ENCODE measurements around the gene MYDGF.
"Not testable (repeated sequence)": the region's sequence is repeated elsewhere in the genome, so short reads cannot be mapped to it uniquely, and the experiment has no call there.

MYDGF gene

DNA sequence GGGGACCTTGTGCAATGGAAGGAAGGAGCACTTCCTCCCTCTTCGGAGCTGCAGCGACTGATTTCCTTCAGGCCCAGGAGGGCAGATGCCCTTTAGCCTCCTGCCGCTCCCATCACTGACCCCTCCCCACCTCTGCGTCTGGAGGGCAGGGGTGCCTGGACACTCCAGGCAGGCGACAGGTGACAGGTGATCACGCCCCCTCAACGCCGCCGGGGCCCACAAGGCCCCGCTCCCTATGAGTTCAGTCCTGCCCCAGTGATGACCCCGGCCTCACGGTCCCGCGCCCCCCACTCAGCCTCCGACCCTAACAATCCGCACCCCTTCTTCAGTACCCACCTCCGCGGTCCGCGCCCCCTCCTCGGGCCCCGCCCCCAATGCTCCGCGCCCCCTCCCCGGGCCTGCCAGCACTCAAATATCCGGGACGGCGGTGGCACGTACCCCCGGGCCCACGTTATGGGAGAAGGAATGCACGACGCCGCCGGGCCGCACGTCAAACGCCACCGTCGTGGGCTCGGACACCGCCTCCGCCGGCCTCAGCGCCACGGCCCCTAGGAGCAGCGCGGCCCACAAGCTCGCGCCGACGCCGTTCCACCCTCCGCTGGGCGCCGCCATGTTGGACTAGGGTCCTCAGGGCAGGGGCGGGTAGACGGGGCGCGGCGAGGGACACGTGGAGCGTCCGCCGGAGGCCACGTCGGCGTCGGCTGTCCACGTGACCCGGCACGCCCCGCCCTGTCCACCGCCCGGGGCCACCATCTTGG, at the start of gene MYDGF:
TSS of gene MYDGF (minus strand) at position 620 of the 758 bp plus-strand sequence. CDS start at position 612, 8 bp downstream.
- peak; percentile 47 for DNase-seq

- DNase-seq, result no peak
Observed at GRCh38 chr19:4719499-4719866, 49.3 kb upstream of the MYDGF start.

- DNase-seq, result no peak
Observed at GRCh38 chr19:4717966-4718701, 48.0 kb upstream of the MYDGF start.

DNA sequence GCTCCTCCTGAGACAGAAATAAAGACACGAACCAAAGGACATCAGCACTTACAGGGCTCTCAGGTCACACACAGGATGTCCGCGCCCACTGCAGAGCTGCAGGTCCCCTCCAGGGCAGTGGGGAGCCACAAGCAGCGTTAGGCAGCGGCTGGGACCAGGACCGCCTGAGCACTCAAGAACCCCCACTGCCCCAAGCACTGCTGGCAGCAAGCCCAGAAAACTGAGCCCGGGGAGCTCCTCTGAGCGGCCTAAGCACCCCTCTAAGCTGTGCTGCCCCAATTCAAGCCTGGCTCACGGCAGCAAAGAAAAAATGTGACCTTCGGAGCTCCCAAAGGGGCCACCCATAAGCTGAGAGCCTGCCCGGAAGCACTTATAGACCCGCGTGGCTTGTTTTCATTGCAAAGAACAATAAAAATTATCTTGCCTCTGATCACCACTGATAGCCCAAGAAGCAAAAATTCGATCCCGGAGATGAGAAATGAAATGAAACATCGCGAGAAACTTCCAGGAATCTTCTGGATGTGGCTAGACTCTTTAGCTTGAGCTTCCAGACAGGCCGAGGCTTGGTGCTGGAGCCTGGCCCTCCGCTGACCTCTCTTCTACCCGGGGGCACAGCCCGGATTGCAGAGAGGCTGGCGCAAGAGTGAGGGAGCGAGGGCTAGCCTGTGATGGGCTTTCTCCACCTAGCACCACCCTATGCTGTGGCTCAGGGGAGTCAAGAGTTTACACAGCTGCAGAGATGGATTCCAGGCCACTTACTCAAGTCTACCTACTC, 47.2 kb upstream of the MYDGF start:
- no peak for DNase-seq

GRCh38 chr19:4715529-4716221, 45.5 kb upstream of the MYDGF start:
- no peak for DNase-seq

DNA sequence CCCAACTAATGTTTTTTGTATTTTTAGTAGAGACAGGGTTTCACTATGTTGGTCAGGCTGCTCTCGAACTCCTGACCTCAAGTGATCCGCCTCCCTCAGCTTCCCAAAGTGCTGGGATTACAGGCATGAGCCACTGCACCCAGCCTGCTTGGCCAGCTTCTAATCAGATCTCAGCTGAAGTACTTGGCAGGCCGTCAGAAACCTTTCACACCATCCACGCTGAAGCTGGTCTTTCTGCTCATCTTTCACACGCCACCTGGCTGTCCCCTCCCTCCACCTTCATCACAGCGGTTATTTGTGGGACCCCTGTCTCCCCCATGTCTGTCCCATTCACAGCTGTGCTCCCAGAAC, 45.0 kb upstream of the MYDGF start:
- not testable (repeated sequence) for DNase-seq

DNA sequence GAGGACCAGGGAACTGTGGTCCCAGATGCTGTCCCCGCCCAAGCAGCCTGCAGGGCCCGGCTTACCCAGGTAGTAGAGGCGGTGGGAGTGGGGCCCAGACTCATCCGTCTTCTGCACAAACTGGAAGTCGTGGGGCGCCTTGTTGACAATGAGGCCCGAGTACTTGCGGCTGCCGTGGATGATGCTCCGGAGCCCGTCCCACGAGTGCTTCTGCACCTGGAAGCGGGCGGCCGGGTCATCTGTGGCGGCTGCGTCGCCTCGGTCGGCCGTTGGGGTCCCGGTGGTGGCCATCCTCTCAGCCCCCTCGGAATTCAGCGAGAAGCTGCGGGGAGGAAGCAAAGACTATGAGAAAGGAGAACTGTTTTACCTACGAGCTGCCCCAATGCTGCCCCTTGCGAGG, 43.9 kb upstream of the MYDGF start:
- DNase-seq, result no peak

DNA sequence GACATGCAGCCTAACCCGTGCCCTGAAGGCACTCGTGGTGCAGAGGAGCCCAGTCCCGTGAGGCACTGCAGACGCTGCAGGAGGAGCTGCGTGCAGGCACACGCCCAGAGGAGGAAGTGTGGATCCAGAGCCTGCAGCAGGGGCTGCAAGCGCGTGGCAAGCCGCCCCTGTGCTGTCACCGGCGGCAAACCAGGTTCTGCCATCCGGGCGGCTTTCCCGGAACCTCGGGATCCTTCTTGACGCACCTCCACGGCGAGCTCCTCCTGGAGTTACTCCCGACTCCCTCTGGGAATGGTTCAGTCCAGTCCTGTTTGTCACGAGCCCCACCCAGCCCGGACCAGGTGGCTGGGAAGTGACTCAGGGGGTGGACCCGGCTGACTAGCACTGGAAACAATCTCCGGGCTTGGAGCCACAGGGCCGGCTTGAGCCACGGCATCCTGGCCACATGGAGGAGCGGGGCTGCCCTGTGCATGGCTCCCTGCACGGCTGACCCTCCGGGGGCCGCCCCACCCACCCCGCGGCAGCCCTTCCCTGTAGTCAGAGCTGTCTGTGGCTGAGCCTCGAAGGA, 43.3 kb upstream of the MYDGF start:
- DNase-seq, result no peak

GRCh38 chr19:4712771-4713170, 42.6 kb upstream of the MYDGF start:
- DNase-seq, result no peak

- DNase-seq, result no peak
Observed at GRCh38 chr19:4711211-4711610, 41.1 kb upstream of the MYDGF start.

DNA sequence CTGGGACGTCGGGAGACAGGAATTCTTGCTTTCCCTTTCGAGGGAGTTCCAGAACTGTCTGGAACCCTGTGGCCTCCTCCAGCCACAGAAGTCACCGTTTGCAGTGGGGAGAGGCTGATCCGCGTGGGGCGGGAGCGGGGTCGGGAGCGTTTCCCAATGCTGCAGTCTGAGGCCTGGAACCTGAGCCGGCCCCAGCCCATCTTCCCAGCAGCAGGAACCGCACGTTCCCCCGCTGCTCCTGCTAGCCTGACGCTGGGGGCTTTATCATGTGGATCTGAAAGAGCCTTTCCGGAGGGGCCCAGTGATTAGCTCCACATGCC, 40.1 kb upstream of the MYDGF start:
- no peak for DNase-seq

- DNase-seq, result no peak
Observed at GRCh38 chr19:4709440-4710280, 39.5 kb upstream of the MYDGF start.

- no peak for DNase-seq
Observed at GRCh38 chr19:4707956-4708650, 38.0 kb upstream of the MYDGF start.

DNA sequence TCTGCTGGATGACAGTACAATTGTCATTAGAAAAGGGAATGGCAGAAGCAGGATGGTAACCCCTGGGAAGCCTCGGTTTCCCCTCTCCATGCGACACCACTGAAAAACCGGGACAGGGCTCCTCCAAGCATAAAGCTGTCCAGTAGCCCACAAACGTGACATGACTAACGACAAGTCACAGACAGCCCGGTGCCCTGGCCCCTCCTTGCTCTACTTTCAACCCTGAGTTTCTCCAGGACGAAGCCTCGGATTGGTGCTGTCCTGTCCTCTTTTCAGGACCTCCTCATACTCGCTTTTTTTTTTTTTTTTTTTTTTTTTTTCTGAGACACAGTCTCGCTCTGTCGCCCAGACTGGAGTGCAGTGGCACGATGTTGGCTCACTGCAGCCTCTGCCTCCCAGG, 37.2 kb upstream of the MYDGF start:
- no peak for DNase-seq

DNA sequence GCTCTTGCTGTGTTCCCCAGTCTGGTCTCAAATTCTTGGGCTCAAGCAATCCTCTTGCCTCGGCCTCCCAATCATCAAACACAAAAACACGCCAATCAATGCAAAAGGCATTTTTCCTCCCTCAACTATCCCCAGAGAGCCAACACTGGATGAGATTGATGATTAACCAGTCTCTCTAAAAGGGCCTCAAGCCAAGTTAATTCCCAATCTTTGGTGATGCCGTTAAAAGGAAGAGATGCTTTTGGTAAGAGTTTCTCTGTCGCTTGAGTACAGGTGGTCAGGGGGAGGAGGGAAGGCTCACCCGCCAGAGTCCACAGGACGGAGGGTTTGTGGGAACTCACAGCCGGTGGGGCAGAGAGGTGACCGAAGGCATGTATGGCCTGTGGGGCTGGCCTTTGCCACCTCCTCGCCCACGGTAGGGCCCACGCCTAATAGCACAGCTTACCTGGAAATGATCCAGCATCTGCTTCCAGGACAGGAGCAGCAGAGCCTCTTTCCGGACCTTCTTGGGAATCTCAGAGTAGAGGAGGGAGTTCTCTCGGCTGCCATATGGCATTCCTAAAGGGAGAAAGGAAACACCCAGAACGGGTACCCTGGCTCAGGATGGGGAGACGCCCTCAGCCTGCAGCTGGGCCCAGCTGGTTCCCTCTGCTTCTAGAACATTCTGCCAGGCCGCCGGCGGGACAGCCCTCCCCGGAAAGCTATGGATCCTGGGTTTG, 35.4 kb upstream of the MYDGF start:
- DNase-seq, result no peak

DNA sequence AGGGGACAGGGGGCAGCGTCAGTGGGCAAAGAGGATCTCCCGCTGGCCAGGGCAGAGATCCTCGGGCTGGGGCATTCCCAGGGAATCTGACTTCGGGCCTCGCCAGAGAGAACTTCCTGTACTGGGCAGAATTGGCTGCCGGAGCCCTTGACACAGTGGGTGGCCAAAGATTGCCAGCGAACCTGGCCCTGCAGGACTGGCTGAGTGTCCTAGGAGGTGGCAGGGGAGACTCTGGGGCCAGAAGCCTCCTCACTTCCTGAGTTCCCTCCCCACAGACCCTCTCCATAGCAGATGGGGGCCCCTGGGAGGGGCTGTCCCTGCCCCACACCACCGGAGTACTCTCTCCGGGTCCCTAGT, 34.2 kb upstream of the MYDGF start:
- DNase-seq, result no peak

DNA sequence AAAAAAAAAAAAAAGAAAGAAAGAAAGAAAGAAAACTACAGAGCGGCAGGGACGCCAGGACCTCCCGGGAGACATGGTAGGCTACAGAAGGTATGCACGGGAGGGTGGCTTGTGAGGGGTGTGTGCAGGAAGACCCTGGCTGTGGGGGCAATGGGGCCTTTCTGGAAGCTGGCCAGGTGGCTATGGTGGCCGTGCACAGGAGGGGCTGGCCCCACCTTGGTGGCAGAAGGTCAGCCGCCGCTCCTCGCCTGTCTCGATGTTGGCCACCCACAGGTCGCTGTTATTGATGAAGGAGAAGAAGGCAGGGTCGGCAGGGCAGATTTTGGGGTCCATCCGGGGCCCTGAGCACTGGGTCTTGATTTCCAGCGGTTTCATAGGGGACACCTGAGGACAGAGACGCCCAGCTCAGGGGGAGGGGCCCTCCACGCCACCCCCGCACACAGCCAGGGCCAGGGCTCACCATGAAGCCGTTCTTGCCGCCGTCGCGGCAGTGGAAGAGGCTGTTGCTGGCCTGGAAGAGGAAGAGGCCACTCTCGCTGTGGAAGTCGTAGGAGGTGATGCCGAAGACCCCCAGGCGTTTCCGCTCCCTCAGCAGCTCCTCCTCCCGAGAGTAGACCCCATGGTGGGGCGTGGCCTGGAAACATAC, 33.7 kb upstream of the MYDGF start:
- no peak for DNase-seq

GRCh38 chr19:4702764-4703163, 32.6 kb upstream of the MYDGF start:
- no peak for DNase-seq

GRCh38 chr19:4701557-4701956, 31.4 kb upstream of the MYDGF start:
- no peak for DNase-seq

- DNase-seq, result no peak
Observed at GRCh38 chr19:4700693-4700970, 30.5 kb upstream of the MYDGF start.

All from NCI-H2029 treated with DMSO at 0.1 percent for 48 hours (cell line).